Measurements from ENCODE around the gene PCF11. TPM values are rescaled to one million over a fixed set of nuclear protein-coding genes. Genes with fewer than 3 reads are reported as not detected.
"Not testable (repeated sequence)": the region's sequence is repeated elsewhere in the genome, so short reads cannot be mapped to it uniquely, and the experiment has no call there.

PCF11 gene
- total RNA-seq, 4 donors from 2014 or later, result 32.2 to 91.7 (median 60.6) TPM

GRCh38 chr11:83206221-83206620 is 49.3 kb downstream of the PCF11 start:
- Histone ChIP-seq H3K27me3 (no peaks in the 10 kb centered on the region), H3K4me1 (no peaks in the 10 kb centered on the region), H3K36me3 (peaks cover 0 to 62% of the 10 kb centered on the region in 2 donors), H3K9me3 (no peaks in the 10 kb centered on the region), H3K27ac (no peak overlapping the region), H3K4me3 (no peak overlapping the region)
- no peak for ATAC-seq
- 92% methylated on average over 1 of the region's 1 CpG for WGBS, 2 donors (ENCODE audit: low coverage in 1 of 2)
- TF ChIP-seq EP300 (IDR thresholded peaks at IDR 0.05), result no peak
- no peak for TF ChIP-seq POLR2AphosphoS5 (IDR thresholded peaks at IDR 0.05)
- no peak for TF ChIP-seq POLR2A (IDR thresholded peaks at IDR 0.05)
- no peak for TF ChIP-seq CTCF (IDR thresholded peaks at IDR 0.05)

GRCh38 chr11:83206771-83207382 is 49.9 kb downstream of the PCF11 start:
- 70 to 71% methylated on average over 4 of the region's 4 CpGs for WGBS, 2 donors (ENCODE audit: low coverage in 1 of 2)
- not testable (repeated sequence) for ATAC-seq, H3K27ac ChIP-seq, H3K9me3 ChIP-seq, H3K4me1 ChIP-seq, H3K4me3 ChIP-seq, H3K27me3 ChIP-seq
- peaks cover 0 to 65% of the 10 kb centered on the region in 2 donors for H3K36me3 ChIP-seq

GRCh38 chr11:83219095-83219494 is 62.2 kb downstream of the PCF11 start:
- 81 to 100% methylated on average over 1 to 4 of the region's 8 CpGs for WGBS, 2 donors (ENCODE audit: low coverage in 1 of 2)
- TF ChIP-seq POLR2A (IDR thresholded peaks at IDR 0.05) (no peak), CTCF (IDR thresholded peaks at IDR 0.05) (no peak), EP300 (IDR thresholded peaks at IDR 0.05) (no peak), POLR2AphosphoS5 (IDR thresholded peaks at IDR 0.05) (no peak)

GRCh38 chr11:83220260-83220659 is 63.3 kb downstream of the PCF11 start:
- no peaks in the 10 kb centered on the region for H3K27me3 ChIP-seq
- WGBS, 2 donors (ENCODE audit: low coverage in 1 of 2), result 80 to 98% methylated on average over 5 to 10 of the region's 10 CpGs
- ATAC-seq, result no peak
- no peaks in the 10 kb centered on the region for H3K4me1 ChIP-seq
- H3K4me3 ChIP-seq, result no peak overlapping the region
- no peaks in the 10 kb centered on the region for H3K9me3 ChIP-seq
- H3K27ac ChIP-seq, result no peak overlapping the region
- peaks cover 0 to 9% of the 10 kb centered on the region in 2 donors for H3K36me3 ChIP-seq
- TF ChIP-seq CTCF (IDR thresholded peaks at IDR 0.05), result no peak
- no peak for TF ChIP-seq POLR2AphosphoS5 (IDR thresholded peaks at IDR 0.05)
- TF ChIP-seq POLR2A (IDR thresholded peaks at IDR 0.05), result no peak
- no peak for TF ChIP-seq EP300 (IDR thresholded peaks at IDR 0.05)

More at GRCh38 chr11:83219095-83219494, 62.2 kb downstream of the PCF11 start:
- no peak for ATAC-seq
- Histone ChIP-seq H3K4me1 (no peaks in the 10 kb centered on the region), H3K9me3 (no peaks in the 10 kb centered on the region), H3K27me3 (no peaks in the 10 kb centered on the region), H3K4me3 (no peak overlapping the region), H3K36me3 (peaks cover 0 to 18% of the 10 kb centered on the region in 2 donors), H3K27ac (no peak overlapping the region)

GRCh38 chr11:83221694-83222093 is 64.8 kb downstream of the PCF11 start:
- no peak for ATAC-seq

More at GRCh38 chr11:83221694-83222093, 64.8 kb downstream of the PCF11 start:
- no peak for TF ChIP-seq POLR2AphosphoS5 (IDR thresholded peaks at IDR 0.05)
- TF ChIP-seq POLR2A (IDR thresholded peaks at IDR 0.05), result no peak
- TF ChIP-seq CTCF (IDR thresholded peaks at IDR 0.05), result no peak
- no peak for TF ChIP-seq EP300 (IDR thresholded peaks at IDR 0.05)
- Histone ChIP-seq H3K4me1 (no peaks in the 10 kb centered on the region), H3K36me3 (no peaks in the 10 kb centered on the region), H3K4me3 (no peak overlapping the region), H3K27ac (no peak overlapping the region), H3K9me3 (no peaks in the 10 kb centered on the region), H3K27me3 (no peaks in the 10 kb centered on the region)
